Heart left ventricle (tissue), 13 donors: ENCODE results near the gene STAG1.

Experiments
- CTCF ChIP-seq, 12 donors: fragments of 200-600 bp; sonication (generic) in 4 of 12; IDR thresholded peaks; one replicate each; pipeline versions ENCODE4 v1.5.0 to v1.8.0; 2018 to 2022; ENCODE audit warnings: antibody characterized with exemption in 12 of 12, mild to moderate bottlenecking in 5 of 12
- POLR2A ChIP-seq, 2 donors: fragments of 450-650 bp; IDR thresholded peaks; one replicate each; pipeline ENCODE4 v1.6.1; 2017; ENCODE audit warnings: antibody characterized with exemption in 2 of 2, mild to moderate bottlenecking in 2 of 2, moderate library complexity in 2 of 2
- donor health status: ischemic (EF 13 %, LVEDD 7.1; RV severe dilation, severe dysfunction).
- donor health status: DM: no; HTN: yes; CAD: no.
- donor health status: DM: no; HTN: no; CAD: no.
- donor health status: ischemic (EF 25% LVEDD 6.9; RV normal size, moderate dysfunction).
- donor health status: ischemic (EF 25% LVEDD 5.7; RV mildly dilated, moderate dysfunction).
- donor health status: ischemic (EF 35%, LVEDD 5.7; RV mildly dilated, moderate dysfunction).
- donor health status: nonischemic (EF 11% LVEDD 7.7; RV severe dilation, severe dysfunction).
- donor health status: DM: yes; HTN: yes; CAD: no.
- donor health status: PGD.
- donor health status: ischemic (EF 29% LVEDD 5.4; RV normal size, mild dysfunction).
- donor health status: nonischemic (EF 23%, LVEDD 6.1; RV moderate dilation, normal function).

GRCh38 chr3:136432685-136433084, 319.5 kb downstream of the STAG1 start:
- no peak for TF ChIP-seq CTCF (IDR thresholded peaks at IDR 0.05)
- TF ChIP-seq POLR2A (IDR thresholded peaks at IDR 0.05), result no peak
